Measurements from ENCODE around the gene ACACB.

Gene ACACB

GRCh38 chr12:109304485-109304884, 188.1 kb downstream of the ACACB start:
- no peak for DNase-seq (ENCODE audit: low read depth)

- no peak for DNase-seq (ENCODE audit: low read depth)
These were observed 189.2 kb downstream of the ACACB start for GRCh38 chr12:109305547-109305946.

GRCh38 chr12:109307051-109307450, 190.7 kb downstream of the ACACB start:
- DNase-seq (ENCODE audit: low read depth) = no peak

- DNase-seq (ENCODE audit: low read depth) = no peak
These were observed 192.4 kb downstream of the ACACB start, which contains the start of gene FOXN4 for GRCh38 chr12:109308534-109309380. FOXN4 (minus strand) TSS chr12:109309284; CDS start chr12:109308321, 963 bp downstream.

- DNase-seq (ENCODE audit: low read depth) = no peak
These were observed 193.2 kb downstream of the ACACB start for GRCh38 chr12:109309381-109310246.

- no peak for DNase-seq (ENCODE audit: low read depth)
These were observed 194.1 kb downstream of the ACACB start for GRCh38 chr12:109310247-109311125.
